Activated CD4-positive, alpha-beta T cell treated with anti-CD3 and anti-CD28 coated beads for 24 hours (primary cell): ENCODE results near the gene ANKRD13D.
A peak's percentile ranks its signal among the peaks of the same experiment; 100 is the strongest.
"Not testable (repeated sequence)": the region's sequence is repeated elsewhere in the genome, so short reads cannot be mapped to it uniquely, and the experiment has no call there.

Source experiments
- DNase-seq, 2 donors: peaks; one replicate each; pipeline ENCODE4 v3.0.0-alpha.2; 2020; ENCODE audit warnings: low read depth in 2 of 2

ANKRD13D gene

DNA sequence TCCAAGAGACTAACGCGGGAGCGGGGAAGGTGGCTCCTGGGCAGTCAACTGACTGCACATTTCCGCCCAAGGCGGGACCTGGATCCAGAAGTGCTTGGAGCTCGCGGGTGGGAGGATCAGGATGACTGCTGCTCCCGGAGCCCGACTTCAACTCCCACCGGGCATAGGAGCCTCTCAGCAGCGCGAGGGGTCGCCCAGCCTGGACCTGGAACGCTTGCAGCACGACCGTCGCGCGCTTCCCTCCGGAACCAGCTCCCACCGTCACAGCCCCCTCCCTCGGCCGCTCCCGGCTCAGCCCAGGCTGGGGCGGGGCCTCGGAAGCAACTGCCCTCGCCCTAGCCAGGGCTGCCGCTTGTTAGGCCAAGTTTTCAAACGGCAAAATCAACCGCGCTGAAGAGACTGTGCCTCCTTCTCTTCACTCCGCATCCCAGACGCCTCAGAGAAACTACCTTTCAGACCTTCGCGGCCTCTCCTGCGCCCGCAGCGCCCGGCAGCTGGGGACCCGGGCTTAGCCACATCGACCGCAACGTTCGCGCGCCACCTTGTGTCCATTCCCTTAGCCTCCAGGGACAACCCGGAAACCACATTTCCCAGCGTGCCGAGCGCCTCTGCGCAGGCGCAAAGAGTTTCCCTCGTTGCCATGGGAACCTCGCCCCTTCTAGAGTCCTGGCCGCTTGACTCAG lies 28.2 kb downstream of the ANKRD13D start:
- peak; percentile 99 for DNase-seq

DNA sequence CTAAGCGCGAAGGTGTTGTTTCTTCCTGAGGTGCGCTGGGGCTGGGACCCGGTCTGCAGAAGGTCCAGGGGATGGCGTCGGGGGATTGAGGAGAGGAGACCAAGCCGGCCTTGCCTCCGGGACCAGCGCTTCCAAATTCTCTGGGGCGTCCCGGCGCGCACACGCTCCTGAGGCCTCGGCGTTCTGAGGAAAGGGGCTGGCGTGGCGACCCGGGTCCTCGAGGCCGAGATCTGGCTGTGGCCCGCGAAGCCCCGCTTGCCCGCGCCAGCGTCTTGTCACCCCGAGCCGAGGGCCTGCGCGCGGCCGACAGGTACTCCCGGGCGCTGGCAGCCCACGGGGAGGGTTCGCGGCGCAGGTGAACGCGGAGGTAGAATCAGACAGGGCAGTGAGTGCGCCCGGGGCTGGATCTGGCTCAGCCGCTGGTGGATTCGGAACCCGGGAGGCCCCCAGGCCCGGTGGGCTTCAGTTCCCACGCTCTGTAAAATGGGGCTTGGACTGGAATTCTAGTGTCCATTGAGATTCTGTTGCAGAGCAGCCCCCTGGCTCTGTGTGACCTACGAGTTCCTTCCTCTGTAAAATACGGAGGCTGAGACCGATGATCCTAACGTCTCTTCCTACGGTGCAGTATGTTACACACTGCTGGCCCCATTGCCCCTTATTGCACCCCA lies 28.9 kb downstream of the ANKRD13D start:
- no peak for DNase-seq

DNA sequence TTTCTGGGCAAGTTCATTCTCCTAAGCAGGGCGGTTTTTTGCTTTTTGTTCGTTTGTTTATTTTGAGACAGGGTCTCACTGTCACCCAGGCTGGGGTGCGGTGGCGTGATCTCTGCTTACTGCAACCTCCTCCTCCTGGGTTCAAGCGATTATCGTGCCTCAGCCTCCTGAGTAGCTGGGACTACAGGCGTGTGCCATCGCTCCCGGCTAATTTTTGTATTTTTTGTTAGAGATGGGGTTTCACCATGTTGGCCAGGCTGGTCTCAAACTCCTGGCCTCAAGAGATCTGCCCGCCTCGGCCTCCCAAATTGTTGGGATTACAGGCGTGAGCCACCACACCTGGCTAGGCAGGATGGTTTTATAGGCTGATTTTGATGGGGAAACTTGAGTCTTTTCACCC lies 29.8 kb downstream of the ANKRD13D start:
- DNase-seq, result not testable (repeated sequence)

DNA sequence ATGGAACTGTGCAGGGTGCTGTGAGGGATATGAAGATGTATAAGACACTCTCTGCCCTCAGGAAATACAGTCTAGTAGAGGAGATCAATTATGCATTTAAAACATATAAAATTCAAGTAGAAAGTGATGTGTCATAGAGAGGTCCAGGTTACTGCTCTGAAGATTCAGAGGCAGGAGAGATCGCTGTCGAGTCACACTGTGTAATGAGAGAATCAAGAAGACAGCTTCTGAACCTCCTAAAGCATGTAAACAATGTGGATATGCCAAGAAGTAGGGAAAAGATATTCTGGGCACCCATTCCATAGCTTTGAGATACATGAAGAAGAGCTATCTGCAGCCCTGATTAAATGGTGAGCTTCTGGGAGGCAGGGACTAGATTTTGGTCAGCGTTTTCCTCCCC lies 30.9 kb downstream of the ANKRD13D start:
- no peak for DNase-seq

DNA sequence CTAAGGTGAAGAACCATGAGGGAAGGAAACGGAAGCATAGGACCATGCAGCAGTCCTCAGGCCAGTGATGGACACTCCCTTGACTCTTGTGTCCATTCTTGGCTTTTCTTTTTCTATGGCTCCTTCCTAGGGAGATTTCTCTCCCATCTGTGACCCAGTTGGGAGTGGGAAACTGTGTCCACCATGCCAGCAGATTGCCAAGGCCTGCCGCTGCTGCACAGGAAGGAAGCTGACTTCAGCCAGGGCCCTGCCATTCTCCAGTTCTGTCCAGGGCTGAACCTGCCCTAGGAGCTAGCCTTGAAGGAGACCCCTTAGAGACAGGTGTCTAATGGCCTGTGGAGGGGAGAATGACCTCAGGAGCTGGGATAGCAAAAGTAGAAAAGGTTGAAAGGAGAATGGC lies 31.6 kb downstream of the ANKRD13D start:
- DNase-seq, result no peak

DNA sequence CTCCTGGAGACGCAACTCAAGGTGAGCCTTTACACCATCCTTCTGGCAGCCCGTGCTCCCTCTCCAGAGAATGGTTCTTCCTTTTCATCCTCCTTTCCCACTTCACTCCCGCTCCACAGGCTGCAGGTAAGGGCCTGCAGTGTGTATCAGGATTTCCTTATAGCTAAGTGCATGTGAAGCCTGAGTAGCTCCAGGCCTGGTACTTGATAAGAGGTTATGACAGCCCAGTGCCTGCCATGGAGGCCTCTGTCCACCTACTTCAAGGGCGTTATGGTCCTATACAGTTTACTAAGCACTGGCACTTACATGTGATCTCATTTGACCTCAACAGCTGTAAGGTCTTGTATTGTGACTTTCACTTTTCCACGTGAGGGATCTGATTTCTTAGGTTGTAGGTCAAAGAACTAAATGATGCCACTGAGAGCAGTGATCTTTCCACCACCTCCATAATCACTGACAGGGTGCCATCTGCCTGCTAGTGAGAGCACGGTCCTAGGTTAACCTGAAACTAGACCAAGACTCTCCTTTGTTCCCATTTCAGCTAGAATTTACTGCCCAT lies 32.3 kb downstream of the ANKRD13D start:
- DNase-seq, result no peak

DNA sequence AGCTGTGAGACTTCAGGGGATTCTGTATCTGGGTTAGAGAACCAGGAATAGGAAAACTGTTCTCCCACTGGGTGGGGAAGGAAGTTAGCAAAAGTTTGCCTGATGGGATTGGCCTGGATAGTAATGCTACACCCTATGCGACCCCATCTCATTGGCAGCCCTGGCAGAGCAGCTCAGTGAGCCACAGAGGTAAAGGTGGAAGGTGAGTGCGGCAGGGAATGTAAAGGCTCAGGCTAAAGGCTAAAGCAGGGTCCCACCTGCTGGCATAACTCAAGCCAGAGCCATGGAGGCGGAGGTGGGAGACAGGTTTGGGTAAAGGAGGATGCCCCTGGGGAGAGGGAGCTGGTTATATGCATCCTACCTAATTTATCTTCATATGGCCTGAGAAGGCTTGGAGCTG lies 32.9 kb downstream of the ANKRD13D start:
- DNase-seq, result no peak

DNA sequence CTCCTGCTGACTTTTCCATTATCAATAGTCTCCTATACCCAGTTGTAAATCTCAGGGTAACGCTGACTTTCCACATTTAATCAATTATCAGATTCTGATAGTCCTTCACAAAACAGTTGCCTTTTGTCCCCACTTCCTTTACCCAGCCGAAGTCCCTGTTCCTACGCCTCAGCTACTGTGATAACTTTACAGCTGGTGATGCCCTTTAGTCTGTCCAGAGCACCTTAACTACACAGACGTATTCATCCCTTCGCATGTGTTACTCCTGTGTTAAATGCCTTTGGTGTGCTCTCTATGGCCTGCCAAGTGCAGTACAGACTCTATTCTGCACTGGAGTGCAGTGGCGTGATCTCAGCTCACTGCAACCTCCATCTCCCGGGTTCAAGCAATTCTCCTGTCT lies 34.4 kb downstream of the ANKRD13D start:
- no peak for DNase-seq

DNA sequence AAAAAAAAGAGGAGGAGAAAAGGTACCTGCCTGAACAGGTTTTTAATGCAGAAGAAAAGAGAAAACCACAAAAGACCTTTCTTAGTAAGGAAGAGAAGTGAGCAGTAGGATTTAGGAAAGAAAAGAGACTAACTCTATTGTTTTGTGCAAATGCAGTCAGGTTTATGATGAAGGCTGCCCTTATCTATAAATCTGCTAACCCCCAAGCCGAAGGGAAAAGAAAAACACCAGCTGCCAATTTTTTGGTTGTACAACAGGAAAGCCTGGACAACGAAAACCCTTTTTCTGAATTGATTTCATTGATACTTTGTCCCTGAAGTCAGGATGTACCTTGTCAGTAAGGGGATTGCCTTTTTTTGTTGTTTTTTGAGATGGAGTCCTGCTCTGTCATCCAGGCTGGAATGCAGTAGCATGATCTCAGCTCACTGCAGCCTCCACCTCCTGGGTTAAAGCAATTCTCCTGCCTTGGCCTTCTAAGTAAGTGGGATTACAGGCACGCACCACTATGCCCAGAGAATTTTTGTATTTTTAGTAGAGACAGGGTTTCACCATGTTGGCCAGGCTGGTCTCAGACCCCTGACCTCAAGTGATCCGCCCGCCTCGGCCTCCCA lies 43.1 kb downstream of the ANKRD13D start:
- DNase-seq, result no peak

DNA sequence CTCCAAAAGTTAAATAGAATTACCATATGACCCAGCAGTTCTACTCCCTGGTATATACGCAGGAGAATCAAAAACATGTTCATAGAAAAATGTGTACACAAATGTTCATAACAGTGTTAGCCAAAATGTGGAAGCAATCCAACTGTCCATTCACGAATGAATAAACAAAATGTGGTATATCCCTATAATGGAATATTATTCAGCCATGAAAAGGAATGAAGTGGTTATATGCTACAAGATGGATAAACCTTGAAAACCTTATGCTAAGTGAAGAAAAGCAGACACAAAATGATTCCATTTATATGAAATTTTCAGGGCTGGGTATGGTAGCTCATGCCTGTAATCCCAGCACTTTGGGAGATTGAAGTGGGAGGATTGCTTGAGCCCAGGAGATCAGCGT lies 48.2 kb downstream of the ANKRD13D start:
- DNase-seq, result no peak

DNA sequence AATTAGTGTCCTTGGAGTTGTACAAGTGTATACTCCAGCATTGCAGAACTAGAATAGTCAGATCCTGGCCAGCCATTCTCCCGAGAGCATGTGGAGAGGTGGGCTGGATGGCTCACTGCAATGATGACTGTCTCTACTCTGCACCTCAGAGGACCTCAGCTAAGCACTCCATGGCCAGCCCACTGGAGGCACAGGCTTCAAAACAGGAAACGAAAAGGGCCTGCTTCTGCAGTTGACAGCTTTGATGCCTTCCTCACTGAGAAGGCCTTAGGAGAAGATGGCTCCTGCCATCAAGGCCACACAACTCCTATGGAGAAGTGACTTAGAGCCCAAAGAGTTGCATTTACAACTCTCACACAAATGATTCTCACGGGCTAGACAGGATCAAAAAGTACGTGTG lies 55.2 kb downstream of the ANKRD13D start:
- no peak for DNase-seq

DNA sequence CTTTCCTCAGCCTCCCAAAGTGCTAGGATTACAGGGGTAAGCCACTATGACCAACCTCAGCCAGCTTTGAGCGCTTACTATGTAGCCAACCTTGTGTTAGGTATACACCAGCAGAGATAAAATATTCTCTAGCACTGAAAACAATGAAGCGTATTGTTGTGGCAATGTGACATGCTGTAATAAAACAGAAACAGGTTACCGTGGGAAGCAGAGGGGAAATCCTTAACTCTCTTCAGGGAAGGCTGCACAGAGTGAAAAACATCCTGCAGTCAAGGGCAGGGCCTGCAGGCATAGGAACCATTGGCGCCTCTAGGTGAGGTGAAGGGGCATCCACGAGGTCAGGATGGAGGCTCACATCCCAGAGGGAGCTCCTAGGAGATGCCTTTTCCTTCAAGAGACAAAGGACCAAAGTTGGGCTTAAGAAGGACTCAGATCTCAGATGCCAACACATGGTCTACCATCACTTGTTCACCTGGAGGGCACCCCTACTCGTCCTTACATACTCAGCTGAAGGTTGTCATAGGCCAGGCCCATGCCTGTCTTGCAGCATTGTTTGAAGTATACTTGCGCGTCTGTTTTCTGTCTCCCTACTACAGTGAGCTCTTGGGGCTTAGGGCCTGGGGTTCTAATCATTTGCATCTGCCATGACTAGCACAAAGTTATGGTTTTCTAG lies 56.3 kb downstream of the ANKRD13D start:
- no peak for DNase-seq

DNA sequence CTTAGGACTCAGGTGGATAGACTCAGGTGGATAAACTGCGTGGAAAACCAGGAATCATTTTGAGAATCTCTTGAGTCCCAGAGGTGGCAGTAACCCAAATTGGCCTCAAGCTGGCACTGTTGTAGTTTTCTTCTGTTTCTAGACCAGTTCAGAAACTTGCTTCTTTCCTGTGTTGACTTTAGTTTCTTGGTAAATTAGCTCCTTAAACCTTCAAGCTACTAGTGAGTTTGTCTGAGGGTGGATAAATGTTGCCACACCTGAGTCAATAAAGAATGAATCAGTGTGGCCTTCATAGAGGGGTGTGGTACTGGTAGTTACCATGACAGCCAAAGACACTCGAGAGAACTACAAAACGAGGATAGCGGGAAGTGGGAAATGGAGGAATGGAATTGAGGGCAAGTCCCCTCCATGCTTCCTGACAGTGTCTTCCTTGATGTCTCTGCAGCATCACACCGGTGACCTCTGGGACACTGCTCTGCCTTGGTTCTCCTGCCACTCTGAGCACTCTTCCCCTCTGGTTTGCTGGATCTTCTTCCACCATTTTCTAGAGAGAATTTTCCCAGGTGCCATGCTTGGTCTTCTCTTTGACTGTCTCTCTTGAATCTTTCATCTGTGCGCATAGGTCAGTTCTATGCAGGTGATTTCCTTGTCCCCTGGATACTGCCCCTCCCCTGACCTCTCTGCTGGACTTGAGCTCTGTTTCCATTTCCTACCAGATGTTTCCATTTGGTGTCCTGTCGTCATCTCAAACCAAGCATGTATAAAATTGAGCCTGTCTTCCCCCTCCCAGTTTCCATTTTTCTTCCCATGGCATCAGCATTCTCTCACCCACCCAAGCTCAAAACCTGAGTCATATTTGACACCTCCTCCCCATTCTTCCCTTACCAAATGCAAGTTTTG lies 57.1 kb downstream of the ANKRD13D start:
- DNase-seq, result no peak

DNA sequence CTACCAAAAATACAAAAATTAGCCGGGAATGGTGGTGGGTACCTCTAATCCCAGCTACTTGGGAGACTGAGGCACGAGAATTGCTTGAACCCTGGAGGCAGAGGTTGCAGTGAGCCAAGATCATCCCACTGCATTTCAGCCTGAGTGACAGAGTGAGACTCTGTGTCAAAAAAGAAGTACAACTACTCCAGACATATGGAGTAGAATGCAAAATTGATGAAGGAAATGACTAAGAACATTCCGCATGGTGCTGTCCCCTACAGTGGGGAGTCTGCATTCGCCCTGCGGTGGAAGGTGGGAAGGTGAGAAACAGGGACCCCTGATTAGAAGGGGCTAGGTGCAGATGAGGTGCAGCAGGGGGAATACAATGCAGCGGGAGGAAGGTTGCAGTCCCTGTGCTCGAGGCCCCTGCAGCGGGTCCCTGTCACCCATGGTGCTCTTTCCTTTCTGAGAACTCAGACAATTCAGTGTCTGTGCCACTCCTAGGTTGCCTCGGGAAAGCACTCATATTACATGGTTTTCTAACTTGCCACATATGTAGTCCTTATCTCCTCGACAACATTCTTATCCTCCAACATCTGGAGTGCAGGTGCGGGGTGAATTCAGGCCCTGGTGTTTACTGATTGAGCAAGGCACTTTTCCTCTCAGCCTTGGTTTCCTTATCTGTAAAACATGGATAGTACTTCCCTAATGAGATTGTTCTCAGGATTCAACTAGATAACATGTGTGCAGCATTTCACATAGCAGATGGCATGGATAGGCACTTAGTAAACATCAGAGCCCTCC lies 59.1 kb downstream of the ANKRD13D start:
- no peak for DNase-seq

DNA sequence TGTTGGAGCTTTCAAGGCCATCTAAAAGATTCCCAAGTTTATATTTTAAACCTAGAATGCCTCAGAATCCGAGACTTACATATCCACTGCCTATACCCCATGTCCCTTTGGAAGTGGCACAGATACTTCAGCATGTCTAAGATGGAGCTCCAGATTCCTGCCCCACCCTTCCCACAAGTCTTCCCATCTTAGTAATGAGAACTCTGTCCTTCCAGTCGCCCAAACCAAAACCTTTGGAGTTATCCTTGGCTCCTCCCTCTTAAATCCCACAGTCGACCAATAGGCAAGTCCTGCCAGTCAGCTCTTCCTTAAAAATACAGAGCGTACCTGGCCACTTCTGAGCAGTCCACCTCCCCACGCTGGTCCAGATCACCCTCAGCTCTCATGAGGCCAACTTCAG lies 59.9 kb downstream of the ANKRD13D start:
- no peak for DNase-seq

DNA sequence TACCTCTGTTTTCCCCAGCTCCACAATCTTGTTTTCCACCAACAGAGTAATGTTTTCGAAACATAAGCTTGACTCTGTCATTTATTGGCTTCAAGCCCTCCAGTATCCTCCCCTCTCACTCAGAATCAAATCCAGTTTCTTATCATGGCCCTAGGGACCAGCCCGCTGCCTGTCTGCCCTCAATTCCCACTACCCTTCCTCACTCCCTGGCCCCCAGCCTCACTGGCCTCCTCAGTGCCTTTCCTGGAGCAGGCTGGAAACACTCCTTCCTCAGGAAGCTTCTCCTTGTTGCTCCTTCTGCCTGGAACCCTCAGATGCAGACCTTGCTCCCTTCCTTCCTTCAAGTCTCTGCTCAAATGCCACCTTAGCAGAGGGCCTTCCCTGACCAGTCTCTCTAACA lies 60.4 kb downstream of the ANKRD13D start:
- no peak for DNase-seq

DNA sequence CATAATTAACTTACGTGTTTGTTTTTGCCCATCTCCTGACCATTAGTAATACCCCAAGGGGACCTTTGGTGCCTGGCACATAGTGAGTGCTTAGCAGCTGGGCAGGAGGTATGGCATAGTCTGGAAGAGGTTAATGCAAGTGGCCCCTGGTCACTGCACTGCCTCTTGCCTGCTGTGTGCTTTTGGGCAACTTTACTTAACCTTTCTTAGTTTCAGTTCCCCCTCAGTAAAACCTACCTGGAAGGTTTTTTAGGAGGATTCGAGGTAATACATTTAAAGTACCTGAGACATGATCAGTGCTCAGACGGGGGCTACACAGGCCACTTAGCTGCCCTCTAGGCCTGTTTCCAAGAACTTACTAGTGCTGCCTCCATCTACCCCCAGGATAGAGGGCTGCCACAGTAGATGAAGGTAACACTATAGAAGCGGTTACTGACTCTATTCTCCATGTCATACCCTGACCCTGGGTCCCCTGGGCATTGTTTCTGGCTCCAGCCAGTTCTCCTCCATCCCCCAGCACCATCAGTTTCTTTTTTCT lies 60.9 kb downstream of the ANKRD13D start:
- DNase-seq, result no peak

DNA sequence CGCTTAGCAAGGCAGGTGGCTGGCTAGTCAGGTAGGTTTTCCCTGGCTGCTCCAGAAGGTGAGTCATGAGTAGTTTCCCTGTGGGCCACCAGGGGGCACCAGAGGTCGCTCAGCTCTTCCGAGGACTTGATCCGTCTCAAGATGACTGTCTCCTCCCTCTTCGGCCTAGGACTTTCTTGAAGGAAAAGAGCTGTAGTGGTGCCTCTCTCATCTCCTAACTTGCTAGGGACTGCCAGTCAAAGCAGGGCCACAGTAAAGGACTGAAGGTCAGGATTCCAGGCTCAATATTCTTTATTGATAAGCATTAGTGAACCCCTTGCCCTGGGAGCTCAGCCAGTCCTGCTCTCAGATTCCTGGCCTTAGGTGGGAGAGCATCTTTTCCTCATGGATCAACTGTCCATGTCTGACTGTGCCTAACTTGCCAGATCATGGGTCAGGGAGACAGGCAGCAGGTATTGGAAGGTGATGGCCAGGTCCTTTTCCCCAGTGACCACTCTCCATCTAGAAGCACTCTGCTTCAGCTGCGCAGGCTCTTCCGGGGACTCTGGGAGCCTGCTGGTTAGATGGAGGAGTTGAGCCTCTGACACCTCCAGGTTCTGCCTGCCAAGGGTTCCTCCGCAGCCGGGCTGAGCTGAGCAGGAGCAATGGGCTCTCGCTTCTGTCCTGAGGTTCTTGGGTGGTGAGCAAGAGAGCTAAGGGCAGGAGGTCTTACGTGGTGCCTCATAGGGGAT lies 62.3 kb downstream of the ANKRD13D start:
- peak; percentile 40 to 49 for DNase-seq
